Activated T-helper 9 cell treated with anti-CD3 and anti-CD28 coated beads, Interleukin-2, amount 50 U/mL, for 16 hours (primary cell): ENCODE data around the gene GP5.

Experiments
- DNase-seq: peaks from one replicate; pipeline ENCODE4 v3.0.0-alpha.2; 2020; ENCODE audit warnings: low read depth

Gene GP5

GRCh38 chr3:194397757-194398312 is 1.2 kb downstream of the GP5 start:
- no peak for DNase-seq

- DNase-seq, result no peak
Measured at GRCh38 chr3:194396859-194397756, 2.0 kb downstream of the GP5 start.

- DNase-seq, result no peak
Measured at GRCh38 chr3:194396539-194396858, 2.6 kb downstream of the GP5 start.

- DNase-seq, result peak; percentile 25
Measured at GRCh38 chr3:194395778-194396538, 3.1 kb downstream of the GP5 start.

GRCh38 chr3:194395212-194395611 is 3.9 kb downstream of the GP5 start:
- no peak for DNase-seq

GRCh38 chr3:194392576-194392975 is 6.5 kb downstream of the GP5 start:
- DNase-seq, result no peak

- DNase-seq, result no peak
Measured at GRCh38 chr3:194390835-194391234, 8.2 kb downstream of the GP5 start.

- no peak for DNase-seq
Measured at GRCh38 chr3:194389269-194389668, 9.8 kb downstream of the GP5 start.

- DNase-seq, result no peak
Measured at GRCh38 chr3:194387926-194388418, 11.1 kb downstream of the GP5 start.

GRCh38 chr3:194387276-194387675 is 11.8 kb downstream of the GP5 start:
- no peak for DNase-seq

GRCh38 chr3:194386648-194387047 is 12.4 kb downstream of the GP5 start:
- no peak for DNase-seq

GRCh38 chr3:194386066-194386465 is 13.0 kb downstream of the GP5 start:
- no peak for DNase-seq

GRCh38 chr3:194384569-194385001 is 14.5 kb downstream of the GP5 start:
- no peak for DNase-seq

GRCh38 chr3:194384156-194384555 is 14.9 kb downstream of the GP5 start:
- DNase-seq, result no peak

- DNase-seq, result no peak
Measured at GRCh38 chr3:194383276-194383940, 15.7 kb downstream of the GP5 start.

GRCh38 chr3:194382892-194383223 is 16.2 kb downstream of the GP5 start:
- no peak for DNase-seq

- no peak for DNase-seq
Measured at GRCh38 chr3:194382196-194382891, 16.7 kb downstream of the GP5 start.

GRCh38 chr3:194381460-194381875 is 17.6 kb downstream of the GP5 start:
- no peak for DNase-seq

- no peak for DNase-seq
Measured at GRCh38 chr3:194380326-194380725, 18.7 kb downstream of the GP5 start.

- no peak for DNase-seq
Measured at GRCh38 chr3:194379651-194380050, 19.4 kb downstream of the GP5 start.

GRCh38 chr3:194379231-194379630 is 19.8 kb downstream of the GP5 start:
- DNase-seq, result no peak

GRCh38 chr3:194377708-194378107 is 21.4 kb downstream of the GP5 start:
- no peak for DNase-seq
